ENCODE results near the gene FOXE1. TPM values are rescaled to one million over a fixed set of nuclear protein-coding genes. Genes with fewer than 3 reads are reported as not detected.
A peak's percentile ranks its signal among the peaks of the same experiment; 100 is the strongest.

The FOXE1 gene
- total and polyA plus RNA-seq, 2 experiments from 2014 or later, result 0.45 TPM; not detected in 1

GRCh38 chr9:97847474-97848214, 5.4 kb upstream of the FOXE1 start (continued):
- TF ChIP-seq EZH2phosphoT487 (IDR thresholded peaks at IDR 0.05; ENCODE audit: unreplicated experiment) (peak; percentile 62), EZH2 (IDR thresholded peaks at IDR 0.05; ENCODE audit: low read depth, unreplicated experiment) (peak; percentile 72), ZNF331 (CRISPR knock-in tag; IDR thresholded peaks at IDR 0.05; ENCODE audit: low read depth) (no peak)

- H3K36me3 ChIP-seq (ENCODE audit: insufficient read depth), result no peaks in the 10 kb centered on the region; the same call in 1 of the 2 replicates
- peaks cover 15% of the 10 kb centered on the region; the same call in 1 of the 2 replicates for H3F3A ChIP-seq (replicated peaks; ENCODE audit: low read depth)
- peak overlapping the region; percentile 50 for H3K4me3 ChIP-seq
- peaks cover 95% of the 10 kb centered on the region for H3K27me3 ChIP-seq (ENCODE audit: insufficient read depth)
- H3K4me1 ChIP-seq (ENCODE audit: insufficient read depth), result peaks cover 24% of the 10 kb centered on the region
- DNase-seq (ENCODE audit: low spot score) (peak; percentile 74), ATAC-seq (peak; percentile 53)
- peak overlapping the region; percentile 79 for H3K4me2 ChIP-seq
- no peak overlapping the region for H3K27ac Mint-ChIP-seq
- no peaks in the 10 kb centered on the region for H3K79me2 ChIP-seq (replicated peaks; ENCODE audit: insufficient read depth)
- H3K27ac ChIP-seq (ENCODE audit: low read depth), result no peak overlapping the region
- peak; percentile 97 for TF ChIP-seq EZH2 (IDR thresholded peaks at IDR 0.05; ENCODE audit: low read depth, unreplicated experiment)
- TF ChIP-seq, protein P1, sequence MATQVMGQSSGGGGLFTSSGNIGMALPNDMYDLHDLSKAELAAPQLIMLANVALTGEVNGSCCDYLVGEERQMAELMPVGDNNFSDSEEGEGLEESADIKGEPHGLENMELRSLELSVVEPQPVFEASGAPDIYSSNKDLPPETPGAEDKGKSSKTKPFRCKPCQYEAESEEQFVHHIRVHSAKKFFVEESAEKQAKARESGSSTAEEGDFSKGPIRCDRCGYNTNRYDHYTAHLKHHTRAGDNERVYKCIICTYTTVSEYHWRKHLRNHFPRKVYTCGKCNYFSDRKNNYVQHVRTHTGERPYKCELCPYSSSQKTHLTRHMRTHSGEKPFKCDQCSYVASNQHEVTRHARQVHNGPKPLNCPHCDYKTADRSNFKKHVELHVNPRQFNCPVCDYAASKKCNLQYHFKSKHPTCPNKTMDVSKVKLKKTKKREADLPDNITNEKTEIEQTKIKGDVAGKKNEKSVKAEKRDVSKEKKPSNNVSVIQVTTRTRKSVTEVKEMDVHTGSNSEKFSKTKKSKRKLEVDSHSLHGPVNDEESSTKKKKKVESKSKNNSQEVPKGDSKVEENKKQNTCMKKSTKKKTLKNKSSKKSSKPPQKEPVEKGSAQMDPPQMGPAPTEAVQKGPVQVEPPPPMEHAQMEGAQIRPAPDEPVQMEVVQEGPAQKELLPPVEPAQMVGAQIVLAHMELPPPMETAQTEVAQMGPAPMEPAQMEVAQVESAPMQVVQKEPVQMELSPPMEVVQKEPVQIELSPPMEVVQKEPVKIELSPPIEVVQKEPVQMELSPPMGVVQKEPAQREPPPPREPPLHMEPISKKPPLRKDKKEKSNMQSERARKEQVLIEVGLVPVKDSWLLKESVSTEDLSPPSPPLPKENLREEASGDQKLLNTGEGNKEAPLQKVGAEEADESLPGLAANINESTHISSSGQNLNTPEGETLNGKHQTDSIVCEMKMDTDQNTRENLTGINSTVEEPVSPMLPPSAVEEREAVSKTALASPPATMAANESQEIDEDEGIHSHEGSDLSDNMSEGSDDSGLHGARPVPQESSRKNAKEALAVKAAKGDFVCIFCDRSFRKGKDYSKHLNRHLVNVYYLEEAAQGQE (IDR thresholded peaks at IDR 0.05; ENCODE audit: unreplicated experiment), result no peak
- TF ChIP-seq EZH2phosphoT487 (IDR thresholded peaks at IDR 0.05; ENCODE audit: unreplicated experiment), result peak; percentile 93
- TF ChIP-seq CTCF (conservative IDR thresholded peaks at IDR 0.05; ENCODE audit: low read depth in 2 of 2), result peak; percentile 14 to 40; a peak in 3 of 4 replicates
- peak overlapping the region; percentile 52; the same call in 1 of the 2 replicates for H2AFZ ChIP-seq
- H3K4me3 Mint-ChIP-seq, result peak overlapping the region; percentile 65
- no peaks in the 10 kb centered on the region; the same call in 2 of the 3 replicates for H3K36me3 Mint-ChIP-seq (ENCODE audit: low read depth)
- H3K9me3 Mint-ChIP-seq, result no peaks in the 10 kb centered on the region
- peaks cover 78% of the 10 kb centered on the region for H3K27me3 Mint-ChIP-seq (ENCODE audit: insufficient read depth, low read depth, poor library complexity)
- peaks cover 27% of the 10 kb centered on the region for H4K20me1 ChIP-seq (replicated peaks; ENCODE audit: insufficient read depth)
- H3K9me2 ChIP-seq (ENCODE audit: insufficient read depth), result no peaks in the 10 kb centered on the region
- H3K4me1 Mint-ChIP-seq, result peaks cover 11% of the 10 kb centered on the region
These were observed 4.9 kb upstream of the FOXE1 start for GRCh38 chr9:97848215-97848479.
